ENCODE results near the gene IZUMO1R. TPM values are rescaled to one million over a fixed set of nuclear protein-coding genes. Genes with fewer than 3 reads are reported as not detected.
A peak's percentile ranks its signal among the peaks of the same experiment; 100 is the strongest.

Gene IZUMO1R
- total RNA-seq, 1 experiment from 2014 or later, result not detected

- no peak for TF ChIP-seq CTCF (IDR thresholded peaks at IDR 0.05; ENCODE audit: unreplicated experiment)
- CTCF ChIA-PET, result no interaction called here
- Mint-ChIP-seq H3K9me3 (ENCODE audit: unreplicated experiment) (no peaks in the 10 kb centered on the region), H3K4me1 (ENCODE audit: insufficient read depth, unreplicated experiment) (peaks cover 10% of the 10 kb centered on the region), H3K27me3 (ENCODE audit: insufficient read depth, unreplicated experiment) (peaks cover 13% of the 10 kb centered on the region), H3K4me3 (ENCODE audit: unreplicated experiment) (no peak overlapping the region), H3K36me3 (ENCODE audit: insufficient read depth, unreplicated experiment) (no peaks in the 10 kb centered on the region), H3K27ac (ENCODE audit: low read depth, unreplicated experiment) (no peak overlapping the region)
- POLR2A ChIA-PET, result no interaction called here
- intact Hi-C loops (cut with micrococcal nuclease), result loop anchor here (10.0 kb wide), 1 partner anchor 145 kb away; no protein-coding TSS in a partner anchor
- no TSS peak for BruUV-seq (replicated peaks)
- no peak for DNase-seq (ENCODE audit: unreplicated experiment)
Observed at GRCh38 chr11:94329501-94329900, 25.1 kb downstream of the IZUMO1R start.

DNA sequence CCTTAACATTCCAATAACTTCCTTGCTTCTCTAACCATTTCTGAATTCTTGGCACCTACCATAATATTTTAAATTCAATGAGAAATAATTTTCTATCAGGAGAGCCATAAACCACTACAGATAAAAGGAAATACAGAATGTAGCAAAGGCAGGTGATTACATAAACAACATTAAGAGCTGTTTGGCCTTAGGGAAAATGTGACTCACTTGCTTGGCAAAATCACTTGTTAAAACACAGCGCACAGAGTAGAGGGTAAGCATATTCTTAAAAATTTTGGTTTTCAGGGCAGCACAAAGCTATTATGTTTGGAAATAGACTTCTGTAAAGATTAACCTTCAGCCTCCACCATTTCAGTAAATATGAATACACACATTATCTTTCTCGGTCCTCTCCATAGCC, 26.4 kb downstream of the IZUMO1R start:
- intact Hi-C loops (cut with micrococcal nuclease), result no loop called here
- H3K27ac Mint-ChIP-seq (ENCODE audit: low read depth, unreplicated experiment), result peak overlapping the region; percentile 28
- no peaks in the 10 kb centered on the region for H3K36me3 Mint-ChIP-seq (ENCODE audit: insufficient read depth, unreplicated experiment)
- no peak overlapping the region for H3K4me3 Mint-ChIP-seq (ENCODE audit: unreplicated experiment)
- peaks cover 10% of the 10 kb centered on the region for H3K4me1 Mint-ChIP-seq (ENCODE audit: insufficient read depth, unreplicated experiment)
- CTCF ChIA-PET, result no interaction called here
- no peak for TF ChIP-seq CTCF (IDR thresholded peaks at IDR 0.05; ENCODE audit: unreplicated experiment)
- POLR2A ChIA-PET, result no interaction called here
- H3K9me3 Mint-ChIP-seq (ENCODE audit: unreplicated experiment), result no peaks in the 10 kb centered on the region
- peak; percentile 75 for DNase-seq (ENCODE audit: unreplicated experiment)
- H3K27me3 Mint-ChIP-seq (ENCODE audit: insufficient read depth, unreplicated experiment), result peaks cover under 1% of the 10 kb centered on the region
- BruUV-seq (replicated peaks), result no TSS peak

- intact Hi-C loops (cut with micrococcal nuclease), result no loop called here
- Mint-ChIP-seq H3K27me3 (ENCODE audit: insufficient read depth, unreplicated experiment) (no peaks in the 10 kb centered on the region), H3K4me1 (ENCODE audit: insufficient read depth, unreplicated experiment) (peaks cover 10% of the 10 kb centered on the region), H3K27ac (ENCODE audit: low read depth, unreplicated experiment) (no peak overlapping the region), H3K9me3 (ENCODE audit: unreplicated experiment) (no peaks in the 10 kb centered on the region), H3K36me3 (ENCODE audit: insufficient read depth, unreplicated experiment) (no peaks in the 10 kb centered on the region), H3K4me3 (ENCODE audit: unreplicated experiment) (no peak overlapping the region)
- no TSS peak for BruUV-seq (replicated peaks)
- DNase-seq (ENCODE audit: unreplicated experiment), result no peak
- CTCF ChIA-PET, result no interaction called here
- POLR2A ChIA-PET, result no interaction called here
- TF ChIP-seq CTCF (IDR thresholded peaks at IDR 0.05; ENCODE audit: unreplicated experiment), result no peak
Observed at GRCh38 chr11:94332814-94333213, 28.4 kb downstream of the IZUMO1R start.

GRCh38 chr11:94336033-94336432, 31.7 kb downstream of the IZUMO1R start:
- Mint-ChIP-seq H3K27ac (ENCODE audit: low read depth, unreplicated experiment) (no peak overlapping the region), H3K4me1 (ENCODE audit: insufficient read depth, unreplicated experiment) (peaks cover 3% of the 10 kb centered on the region), H3K4me3 (ENCODE audit: unreplicated experiment) (no peak overlapping the region), H3K36me3 (ENCODE audit: insufficient read depth, unreplicated experiment) (no peaks in the 10 kb centered on the region), H3K9me3 (ENCODE audit: unreplicated experiment) (no peaks in the 10 kb centered on the region), H3K27me3 (ENCODE audit: insufficient read depth, unreplicated experiment) (no peaks in the 10 kb centered on the region)
- no peak for DNase-seq (ENCODE audit: unreplicated experiment)
- no TSS peak for BruUV-seq (replicated peaks)
- ChIA-PET POLR2A (no interaction called here), CTCF (interaction anchor here (1.5 kb wide), 1 partner anchor 9 kb away, joined by 3 read pairs; no protein-coding TSS in a partner anchor)
- intact Hi-C loops (cut with micrococcal nuclease), result no loop called here
- no peak for TF ChIP-seq CTCF (IDR thresholded peaks at IDR 0.05; ENCODE audit: unreplicated experiment)
